ENCODE measurements around the gene CNTN1.

DNA sequence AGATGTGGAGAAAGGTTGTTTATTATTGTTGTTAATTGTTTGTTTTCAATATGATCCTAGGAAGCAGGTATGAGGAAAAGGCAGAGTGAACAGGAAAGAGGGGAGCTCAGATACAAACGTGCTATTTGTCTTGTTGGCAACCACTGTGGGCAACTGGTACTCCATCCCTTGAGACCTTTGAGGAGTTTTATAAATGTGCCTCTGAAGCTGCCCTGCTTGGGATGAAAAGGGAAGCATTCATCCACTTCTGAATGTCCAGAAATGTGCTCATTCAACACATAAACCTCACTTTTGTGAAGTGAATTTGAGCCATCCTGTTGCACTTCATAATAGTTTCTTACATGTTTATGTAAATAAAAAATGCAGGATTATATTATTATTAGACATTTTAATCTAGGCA lies 331.6 kb downstream of the CNTN1 start:
- TF ChIP-seq YY1 (IDR thresholded peaks at IDR 0.05; ENCODE audit: borderline replicate concordance in 1 of 3, control insufficient read depth in 1 of 3, extremely low read depth in 1 of 3, insufficient read depth in 3 of 3, insufficient read length in 1 of 3, insufficient replicate concordance in 2 of 3, low read depth in 1 of 3, low read length in 2 of 3) (no peak), POLR2AphosphoS5 (IDR thresholded peaks at IDR 0.05; ENCODE audit: control insufficient read depth, insufficient read depth, low read depth, low read length) (no peak), CBX2 (IDR thresholded peaks at IDR 0.05; ENCODE audit: insufficient read depth, low read length, poor library complexity, severe bottlenecking) (no peak), KLF16 (IDR thresholded peaks at IDR 0.05) (no peak), SMARCB1 (IDR thresholded peaks at IDR 0.05; ENCODE audit: insufficient read length, low read depth) (no peak), HDAC3 (IDR thresholded peaks at IDR 0.05; ENCODE audit: borderline replicate concordance, partially characterized antibody) (no peak), GATAD2A (IDR thresholded peaks at IDR 0.05) (no peak)
- TF ChIP-seq, protein P1, sequence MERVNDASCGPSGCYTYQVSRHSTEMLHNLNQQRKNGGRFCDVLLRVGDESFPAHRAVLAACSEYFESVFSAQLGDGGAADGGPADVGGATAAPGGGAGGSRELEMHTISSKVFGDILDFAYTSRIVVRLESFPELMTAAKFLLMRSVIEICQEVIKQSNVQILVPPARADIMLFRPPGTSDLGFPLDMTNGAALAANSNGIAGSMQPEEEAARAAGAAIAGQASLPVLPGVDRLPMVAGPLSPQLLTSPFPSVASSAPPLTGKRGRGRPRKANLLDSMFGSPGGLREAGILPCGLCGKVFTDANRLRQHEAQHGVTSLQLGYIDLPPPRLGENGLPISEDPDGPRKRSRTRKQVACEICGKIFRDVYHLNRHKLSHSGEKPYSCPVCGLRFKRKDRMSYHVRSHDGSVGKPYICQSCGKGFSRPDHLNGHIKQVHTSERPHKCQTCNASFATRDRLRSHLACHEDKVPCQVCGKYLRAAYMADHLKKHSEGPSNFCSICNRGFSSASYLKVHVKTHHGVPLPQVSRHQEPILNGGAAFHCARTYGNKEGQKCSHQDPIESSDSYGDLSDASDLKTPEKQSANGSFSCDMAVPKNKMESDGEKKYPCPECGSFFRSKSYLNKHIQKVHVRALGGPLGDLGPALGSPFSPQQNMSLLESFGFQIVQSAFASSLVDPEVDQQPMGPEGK (CRISPR knock-in tag; IDR thresholded peaks at IDR 0.05; ENCODE audit: borderline replicate concordance) = no peak
- TF ChIP-seq, protein P2, sequence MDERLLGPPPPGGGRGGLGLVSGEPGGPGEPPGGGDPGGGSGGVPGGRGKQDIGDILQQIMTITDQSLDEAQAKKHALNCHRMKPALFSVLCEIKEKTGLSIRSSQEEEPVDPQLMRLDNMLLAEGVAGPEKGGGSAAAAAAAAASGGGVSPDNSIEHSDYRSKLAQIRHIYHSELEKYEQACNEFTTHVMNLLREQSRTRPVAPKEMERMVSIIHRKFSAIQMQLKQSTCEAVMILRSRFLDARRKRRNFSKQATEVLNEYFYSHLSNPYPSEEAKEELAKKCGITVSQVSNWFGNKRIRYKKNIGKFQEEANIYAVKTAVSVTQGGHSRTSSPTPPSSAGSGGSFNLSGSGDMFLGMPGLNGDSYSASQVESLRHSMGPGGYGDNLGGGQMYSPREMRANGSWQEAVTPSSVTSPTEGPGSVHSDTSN (CRISPR knock-in tag; IDR thresholded peaks at IDR 0.05; ENCODE audit: low read depth) = no peak
- TF ChIP-seq, protein P2 (tag; conservative IDR thresholded peaks at IDR 0.05; ENCODE audit: low read depth) = no peak
- TF ChIP-seq, protein P3, sequence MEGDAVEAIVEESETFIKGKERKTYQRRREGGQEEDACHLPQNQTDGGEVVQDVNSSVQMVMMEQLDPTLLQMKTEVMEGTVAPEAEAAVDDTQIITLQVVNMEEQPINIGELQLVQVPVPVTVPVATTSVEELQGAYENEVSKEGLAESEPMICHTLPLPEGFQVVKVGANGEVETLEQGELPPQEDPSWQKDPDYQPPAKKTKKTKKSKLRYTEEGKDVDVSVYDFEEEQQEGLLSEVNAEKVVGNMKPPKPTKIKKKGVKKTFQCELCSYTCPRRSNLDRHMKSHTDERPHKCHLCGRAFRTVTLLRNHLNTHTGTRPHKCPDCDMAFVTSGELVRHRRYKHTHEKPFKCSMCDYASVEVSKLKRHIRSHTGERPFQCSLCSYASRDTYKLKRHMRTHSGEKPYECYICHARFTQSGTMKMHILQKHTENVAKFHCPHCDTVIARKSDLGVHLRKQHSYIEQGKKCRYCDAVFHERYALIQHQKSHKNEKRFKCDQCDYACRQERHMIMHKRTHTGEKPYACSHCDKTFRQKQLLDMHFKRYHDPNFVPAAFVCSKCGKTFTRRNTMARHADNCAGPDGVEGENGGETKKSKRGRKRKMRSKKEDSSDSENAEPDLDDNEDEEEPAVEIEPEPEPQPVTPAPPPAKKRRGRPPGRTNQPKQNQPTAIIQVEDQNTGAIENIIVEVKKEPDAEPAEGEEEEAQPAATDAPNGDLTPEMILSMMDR (IDR thresholded peaks at IDR 0.05 in 2 of 3, conservative IDR thresholded peaks at IDR 0.05 in 1 of 3; ENCODE audit: insufficient read depth in 2 of 3, low read depth in 1 of 3, low read length in 3 of 3) = no peak
